Nephron (organoid): ENCODE measurements around the gene TRMT10A.

Source experiments
- H3K27ac Mint-ChIP-seq, 3 experiments: 2 replicates each; pipeline ENCODE4 v1.8.0; 2020; ENCODE audit warnings: mixed read lengths in 3 of 3, mild to moderate bottlenecking in 2 of 3, moderate library complexity in 1 of 3
- H3K27me3 Mint-ChIP-seq: 2 replicates; pipeline ENCODE4 v1.8.0; 2021; ENCODE audit warnings: low read depth, mild to moderate bottlenecking, moderate library complexity, mixed read lengths
- H3K36me3 Mint-ChIP-seq: 2 replicates; pipeline ENCODE4 v1.8.0; 2020; ENCODE audit warnings: low read depth, mixed read lengths
- H3K4me1 Mint-ChIP-seq: 2 replicates; pipeline ENCODE4 v1.8.0; 2020; ENCODE audit warnings: mixed read lengths
- H3K4me3 Mint-ChIP-seq, 3 experiments: 2 replicates each; pipeline ENCODE4 v1.8.0; 2020; ENCODE audit warnings: mild to moderate bottlenecking in 3 of 3, mixed read lengths in 3 of 3, moderate library complexity in 2 of 3
- H3K9me3 Mint-ChIP-seq: 2 replicates; pipeline ENCODE4 v1.8.0; 2020; ENCODE audit warnings: mixed read lengths
- CTCF ChIP-seq, 3 experiments: fragments of 200-600 bp; sonication (generic); IDR thresholded peaks; one replicate each; pipeline ENCODE4 v1.5.0; 2021; ENCODE audit warnings: antibody characterized with exemption in 3 of 3; ENCODE audit not compliant: unreplicated experiment in 3 of 3

TRMT10A gene

GRCh38 chr4:99504804-99505502 is 58.9 kb downstream of the TRMT10A start:
- H3K36me3 Mint-ChIP-seq, result no peaks in the 10 kb centered on the region
- no peak overlapping the region for H3K27ac Mint-ChIP-seq
- no peaks in the 10 kb centered on the region for H3K4me1 Mint-ChIP-seq
- H3K9me3 Mint-ChIP-seq, result peaks cover 7% of the 10 kb centered on the region
- no peak for TF ChIP-seq CTCF (IDR thresholded peaks at IDR 0.05; ENCODE audit: unreplicated experiment in 3 of 3)
- no peak overlapping the region for H3K4me3 Mint-ChIP-seq
- peaks cover 5% of the 10 kb centered on the region for H3K27me3 Mint-ChIP-seq
